Chondrocyte (in vitro differentiated cells): Measurements from ENCODE around the gene YIPF4. TPM values are rescaled to one million over a fixed set of nuclear protein-coding genes. Genes with fewer than 3 reads are reported as not detected.
A peak's percentile ranks its signal among the peaks of the same experiment; 100 is the strongest.

Experiments used
- DNase-seq: peaks from one replicate; pipeline ENCODE4 v3.0.0; 2021; ENCODE audit warnings: mixed read lengths, low spot score
- H3K27ac Mint-ChIP-seq: one replicate; pipeline ENCODE4 v1.8.0; 2021; ENCODE audit warnings: mild to moderate bottlenecking, moderate library complexity, mixed read lengths; ENCODE audit not compliant: unreplicated experiment
- H3K27me3 Mint-ChIP-seq: 2 replicates; pipeline ENCODE4 v1.8.0; 2021; ENCODE audit warnings: low read depth, mixed read lengths
- H3K36me3 Mint-ChIP-seq: 2 replicates; pipeline ENCODE4 v1.8.0; 2021; ENCODE audit warnings: low read depth, mixed read lengths
- H3K4me1 Mint-ChIP-seq: 2 replicates; pipeline ENCODE4 v1.8.0; 2021; ENCODE audit warnings: low read depth, mild to moderate bottlenecking, mixed read lengths
- H3K4me3 Mint-ChIP-seq: one replicate; pipeline ENCODE4 v1.8.0; 2021; ENCODE audit warnings: mild to moderate bottlenecking, moderate library complexity, mixed read lengths; ENCODE audit not compliant: unreplicated experiment
- H3K9me3 Mint-ChIP-seq: 2 replicates; pipeline ENCODE4 v1.8.0; 2021; ENCODE audit warnings: low read depth, mixed read lengths
- long read RNA-seq: library from polyadenylated mRNA; stranded (forward); transcript quantifications from one replicate; pipeline ENCODE4 v2.0.0, GENCODE V29; 2021
- total RNA-seq: library from RNA; stranded (reverse); gene quantifications from 3 replicates; pipeline ENCODE4 v1.2.1, GENCODE V29; 2021
- TF ChIP-seq, protein P1 (sequence below): fragments of 200-600 bp; sonication (generic); IDR thresholded peaks from 2 replicates; pipeline ENCODE4 v1.5.0; 2021; ENCODE audit warnings: antibody characterized with exemption, mild to moderate bottlenecking, moderate library complexity

The YIPF4 gene
- total RNA-seq: 49.4 to 59.4 TPM (median 56.5 TPM) in 3 replicates
- long read RNA-seq, full-length matches to known transcripts: 53 of 60 reads
- long read RNA-seq, partial matches to known transcripts: 2 of 60 reads
- long read RNA-seq, other reads (novel, unspliced or antisense): 5 of 60 reads

DNA sequence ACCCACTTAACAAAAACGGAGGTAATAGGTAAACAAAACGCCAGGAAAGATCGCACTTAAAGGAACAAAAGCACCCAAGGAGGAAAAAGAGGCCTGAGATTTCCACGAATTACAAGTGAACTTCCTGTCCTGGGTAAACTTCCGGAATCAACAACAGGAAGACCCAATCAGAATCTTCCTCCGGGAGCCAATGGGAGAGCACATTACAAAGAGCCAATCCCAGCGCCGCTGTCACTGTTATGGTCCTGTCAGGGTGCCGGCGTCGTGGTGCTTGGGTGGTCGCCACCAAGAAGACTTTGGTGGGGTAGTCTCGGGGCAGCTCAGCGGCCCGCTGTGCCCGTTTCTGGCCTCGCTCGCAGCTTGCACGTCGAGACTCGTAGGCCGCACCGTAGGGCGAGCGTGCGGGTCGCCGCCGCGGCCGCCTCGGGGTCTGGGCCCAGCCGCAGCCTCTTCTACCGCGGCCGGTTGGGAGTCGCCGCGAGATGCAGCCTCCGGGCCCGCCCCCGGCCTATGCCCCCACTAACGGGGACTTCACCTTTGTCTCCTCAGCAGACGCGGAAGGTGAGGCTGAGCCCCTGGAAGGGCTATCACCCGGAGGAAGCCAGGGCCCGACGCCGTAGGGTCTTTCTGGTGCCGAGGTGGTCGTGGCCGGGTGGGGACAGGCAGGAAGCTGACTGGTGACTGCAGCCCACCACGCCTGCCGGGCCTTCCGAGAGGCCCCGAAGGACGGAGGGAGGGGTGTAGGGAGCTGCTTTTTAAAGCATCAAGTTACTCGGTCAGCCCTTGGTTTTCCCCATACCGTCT, at the start of gene YIPF4:
YIPF4 (plus strand) TSS at position 231 of the 804 bp plus-strand sequence; CDS start at position 483, 252 bp downstream.
- peaks cover 26% of the 10 kb centered on the region for H3K4me1 Mint-ChIP-seq
- no peaks in the 10 kb centered on the region for H3K9me3 Mint-ChIP-seq
- DNase-seq: no peak
- H3K27ac Mint-ChIP-seq: peak within 1 kb of the TSS; percentile 98
- TF ChIP-seq, protein P1, sequence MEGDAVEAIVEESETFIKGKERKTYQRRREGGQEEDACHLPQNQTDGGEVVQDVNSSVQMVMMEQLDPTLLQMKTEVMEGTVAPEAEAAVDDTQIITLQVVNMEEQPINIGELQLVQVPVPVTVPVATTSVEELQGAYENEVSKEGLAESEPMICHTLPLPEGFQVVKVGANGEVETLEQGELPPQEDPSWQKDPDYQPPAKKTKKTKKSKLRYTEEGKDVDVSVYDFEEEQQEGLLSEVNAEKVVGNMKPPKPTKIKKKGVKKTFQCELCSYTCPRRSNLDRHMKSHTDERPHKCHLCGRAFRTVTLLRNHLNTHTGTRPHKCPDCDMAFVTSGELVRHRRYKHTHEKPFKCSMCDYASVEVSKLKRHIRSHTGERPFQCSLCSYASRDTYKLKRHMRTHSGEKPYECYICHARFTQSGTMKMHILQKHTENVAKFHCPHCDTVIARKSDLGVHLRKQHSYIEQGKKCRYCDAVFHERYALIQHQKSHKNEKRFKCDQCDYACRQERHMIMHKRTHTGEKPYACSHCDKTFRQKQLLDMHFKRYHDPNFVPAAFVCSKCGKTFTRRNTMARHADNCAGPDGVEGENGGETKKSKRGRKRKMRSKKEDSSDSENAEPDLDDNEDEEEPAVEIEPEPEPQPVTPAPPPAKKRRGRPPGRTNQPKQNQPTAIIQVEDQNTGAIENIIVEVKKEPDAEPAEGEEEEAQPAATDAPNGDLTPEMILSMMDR: no peak
- peak within 1 kb of the TSS; percentile 87 for H3K4me3 Mint-ChIP-seq
- H3K27me3 Mint-ChIP-seq: no peaks in the 10 kb centered on the region
- peaks cover 3% of the 10 kb centered on the region for H3K36me3 Mint-ChIP-seq

DNA sequence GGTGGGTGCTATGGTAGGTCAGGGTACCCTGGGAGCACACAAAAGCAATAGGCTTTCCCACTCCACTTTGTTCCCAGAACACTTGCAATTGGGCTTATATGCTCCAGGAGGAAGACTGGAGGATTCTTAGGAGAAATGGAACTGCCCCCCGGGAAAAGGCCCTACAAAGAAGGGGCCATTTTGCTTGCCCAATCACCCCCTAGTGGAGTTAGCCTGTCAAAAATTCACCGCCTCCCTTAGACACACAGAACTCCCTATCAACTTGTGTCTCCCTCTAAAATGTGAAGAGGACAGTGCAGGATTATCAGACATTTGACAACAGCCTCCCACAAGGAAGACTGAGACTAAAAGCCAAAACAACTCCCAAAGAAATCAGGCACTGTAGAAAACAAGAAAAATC, 49.5 kb upstream of the YIPF4 start:
- Mint-ChIP-seq H3K4me1 (peaks cover 17% of the 10 kb centered on the region), H3K9me3 (no peaks in the 10 kb centered on the region), H3K27ac (no peak overlapping the region), H3K4me3 (no peak overlapping the region), H3K36me3 (peaks cover 6% of the 10 kb centered on the region), H3K27me3 (no peaks in the 10 kb centered on the region)
- no peak for DNase-seq
- TF ChIP-seq, protein P1: no peak

DNA sequence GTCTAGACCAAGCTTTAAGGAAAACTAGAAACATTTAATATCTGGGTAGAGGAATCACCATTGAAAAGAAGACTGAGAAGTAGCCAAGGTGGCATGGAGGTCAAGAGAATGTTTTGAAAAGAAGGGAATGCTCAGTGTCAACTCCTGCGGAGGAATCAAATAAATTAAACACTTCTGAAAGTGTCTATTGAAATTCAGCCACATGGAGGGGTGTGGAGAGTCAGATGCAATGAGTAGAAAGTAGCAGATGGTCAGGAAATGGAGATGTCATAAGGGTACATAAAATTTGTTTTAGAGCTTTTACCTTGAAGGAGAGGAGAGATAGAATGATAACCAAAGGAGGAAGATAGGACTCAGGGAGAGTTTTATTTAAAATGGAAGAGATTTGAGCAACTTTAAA, 48.1 kb upstream of the YIPF4 start:
- TF ChIP-seq, protein P1: no peak
- Mint-ChIP-seq H3K36me3 (peaks cover 2% of the 10 kb centered on the region), H3K4me3 (no peak overlapping the region), H3K4me1 (peaks cover 17% of the 10 kb centered on the region), H3K27ac (peak overlapping the region; percentile 25), H3K27me3 (no peaks in the 10 kb centered on the region), H3K9me3 (peaks cover 2% of the 10 kb centered on the region)
- no peak for DNase-seq

DNA sequence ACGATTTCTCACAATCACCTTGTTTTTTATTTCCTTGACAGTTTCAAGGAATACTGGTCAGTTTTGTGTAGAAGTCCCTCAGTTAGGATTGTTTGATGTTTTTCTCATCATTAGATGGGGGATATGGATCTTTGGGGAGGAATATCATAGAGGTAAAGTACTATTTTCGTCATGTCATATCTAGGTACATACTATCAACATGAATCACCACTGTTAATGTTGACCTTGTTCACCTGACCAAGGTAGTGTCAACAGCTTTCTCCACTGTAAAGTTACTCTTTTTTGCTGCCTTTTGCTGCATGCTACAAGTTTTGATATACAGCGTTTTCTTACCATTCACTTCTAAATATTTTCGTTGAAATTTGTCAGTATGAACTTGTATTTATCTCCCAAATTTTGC, 45.7 kb upstream of the YIPF4 start:
- Mint-ChIP-seq H3K4me1 (peaks cover 15% of the 10 kb centered on the region), H3K9me3 (peaks cover 6% of the 10 kb centered on the region), H3K4me3 (no peak overlapping the region), H3K36me3 (peaks cover 8% of the 10 kb centered on the region), H3K27ac (no peak overlapping the region), H3K27me3 (no peaks in the 10 kb centered on the region)
- DNase-seq: no peak
- TF ChIP-seq, protein P1: no peak

DNA sequence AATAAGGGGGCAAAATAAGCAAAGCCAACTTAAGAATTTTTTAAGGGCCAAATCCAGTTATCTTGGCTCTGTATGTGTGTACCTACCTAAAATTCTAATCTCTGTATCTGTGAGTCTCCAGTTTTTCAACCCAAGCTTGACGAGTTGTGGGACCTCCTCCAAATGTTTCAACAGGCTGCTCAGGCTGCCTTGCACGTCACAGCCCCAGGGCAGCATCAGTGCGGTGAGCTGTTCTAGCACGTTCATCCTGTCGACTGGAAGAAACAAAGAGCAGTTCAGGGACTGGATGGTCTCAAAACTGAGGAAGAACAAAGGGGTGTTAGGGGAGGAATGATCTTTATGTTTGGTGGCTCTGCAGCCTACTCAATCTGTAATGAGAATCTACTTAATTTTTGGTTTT, 42.4 kb upstream of the YIPF4 start:
- no peaks in the 10 kb centered on the region for H3K4me1 Mint-ChIP-seq
- peaks cover 6% of the 10 kb centered on the region for H3K9me3 Mint-ChIP-seq
- H3K27me3 Mint-ChIP-seq: no peaks in the 10 kb centered on the region
- TF ChIP-seq, protein P1: no peak
- no peak overlapping the region for H3K4me3 Mint-ChIP-seq
- H3K27ac Mint-ChIP-seq: no peak overlapping the region
- no peak for DNase-seq
- H3K36me3 Mint-ChIP-seq: peaks cover 8% of the 10 kb centered on the region
